Measurements from ENCODE around the gene ABCF2. TPM values are rescaled to one million over a fixed set of nuclear protein-coding genes. Genes with fewer than 3 reads are reported as not detected.

ABCF2 gene
- total RNA-seq, 1 donor from 2014 or later = 31.3 TPM

GRCh38 chr7:151208253-151208862 lies 18.6 kb downstream of the ABCF2 start:
- no peak overlapping the region for H3K4me3 Mint-ChIP-seq
- Histone ChIP-seq H3F3A (ENCODE audit: low read depth) (peaks cover 16% of the 10 kb centered on the region), H3K79me2 (ENCODE audit: low read depth) (no peaks in the 10 kb centered on the region), H3K36me3 (no peaks in the 10 kb centered on the region), H3K9me3 (ENCODE audit: low read depth) (no peaks in the 10 kb centered on the region), H2AFZ (replicated peaks) (no peak overlapping the region), H3K27ac (no peak overlapping the region), H3K4me1 (peaks cover 18% of the 10 kb centered on the region), H3K9ac (no peak overlapping the region), H3K4me3 (no peak overlapping the region), H3K27me3 (peaks cover 18% of the 10 kb centered on the region), H4K20me1 (ENCODE audit: low read depth) (peaks cover 7% of the 10 kb centered on the region), H3K4me2 (no peak overlapping the region)
- H3K4me1 Mint-ChIP-seq = peaks cover 2% of the 10 kb centered on the region
- H3K36me3 Mint-ChIP-seq = peaks cover 3% of the 10 kb centered on the region
- H3K9me3 Mint-ChIP-seq = no peaks in the 10 kb centered on the region
- no peak for DNase-seq (ENCODE audit: low spot score)
- no peak overlapping the region for H3K27ac Mint-ChIP-seq
- peaks cover 4% of the 10 kb centered on the region for H3K27me3 Mint-ChIP-seq (ENCODE audit: insufficient read depth, low read depth)
- TF ChIP-seq EZH2 (IDR thresholded peaks at IDR 0.05) = no peak
- no peak for TF ChIP-seq EZH2phosphoT487 (IDR thresholded peaks at IDR 0.05)
- TF ChIP-seq CTCF (IDR thresholded peaks at IDR 0.05) = no peak

DNA sequence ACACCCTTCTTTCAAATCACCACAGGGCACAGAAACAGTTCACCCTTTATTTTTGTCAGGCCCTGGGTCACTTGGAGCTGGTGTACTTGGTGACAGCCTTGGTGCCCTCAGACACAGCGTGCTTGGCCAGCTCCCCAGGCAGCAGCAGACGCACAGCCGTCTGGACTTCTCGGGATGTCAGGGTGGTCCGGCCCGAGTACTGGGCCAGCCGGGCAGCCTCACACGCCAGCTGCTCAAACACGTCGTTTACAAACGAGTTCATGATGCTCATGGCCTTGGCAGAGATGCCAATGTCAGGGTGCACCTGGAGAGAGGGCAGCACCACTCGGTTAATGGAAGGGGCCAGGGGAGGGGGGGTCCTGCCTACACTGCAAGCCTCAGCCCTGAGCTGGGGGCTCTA lies 19.2 kb downstream of the ABCF2 start:
- Histone ChIP-seq H3K4me1 (peaks cover 18% of the 10 kb centered on the region), H3K4me2 (no peak overlapping the region)

GRCh38 chr7:151207315-151207714 lies 19.7 kb downstream of the ABCF2 start:
- H4K20me1 ChIP-seq (ENCODE audit: low read depth) = peaks cover 7% of the 10 kb centered on the region
- H3K4me3 Mint-ChIP-seq = no peak overlapping the region
- no peaks in the 10 kb centered on the region for H3K9me3 ChIP-seq (ENCODE audit: low read depth)
- peaks cover 2% of the 10 kb centered on the region for H3K4me1 Mint-ChIP-seq
- H3K79me2 ChIP-seq (ENCODE audit: low read depth) = no peaks in the 10 kb centered on the region
- H3K27ac ChIP-seq = no peak overlapping the region
- H3F3A ChIP-seq (ENCODE audit: low read depth) = peaks cover 16% of the 10 kb centered on the region
- TF ChIP-seq EZH2 (IDR thresholded peaks at IDR 0.05) (no peak), EZH2phosphoT487 (IDR thresholded peaks at IDR 0.05) (no peak), CTCF (IDR thresholded peaks at IDR 0.05) (no peak)
- no peak for DNase-seq (ENCODE audit: low spot score)
- no peak overlapping the region for H3K4me2 ChIP-seq
- no peak overlapping the region for H3K4me3 ChIP-seq
- peaks cover 18% of the 10 kb centered on the region for H3K4me1 ChIP-seq
- no peak overlapping the region for H3K9ac ChIP-seq
- peaks cover 4% of the 10 kb centered on the region for H3K27me3 Mint-ChIP-seq (ENCODE audit: insufficient read depth, low read depth)
- no peaks in the 10 kb centered on the region for H3K36me3 Mint-ChIP-seq
- no peaks in the 10 kb centered on the region for H3K36me3 ChIP-seq
- H2AFZ ChIP-seq (replicated peaks) = no peak overlapping the region
- H3K9me3 Mint-ChIP-seq = no peaks in the 10 kb centered on the region
- H3K27ac Mint-ChIP-seq = no peak overlapping the region
- H3K27me3 ChIP-seq = peaks cover 18% of the 10 kb centered on the region

More for the DNA sequence above, 19.2 kb downstream of the ABCF2 start:
- Histone ChIP-seq H3K4me3 (no peak overlapping the region), H3K9ac (no peak overlapping the region), H3K36me3 (no peaks in the 10 kb centered on the region), H4K20me1 (ENCODE audit: low read depth) (peaks cover 7% of the 10 kb centered on the region), H3K9me3 (ENCODE audit: low read depth) (no peaks in the 10 kb centered on the region), H3K79me2 (ENCODE audit: low read depth) (no peaks in the 10 kb centered on the region), H3K27ac (no peak overlapping the region), H3F3A (ENCODE audit: low read depth) (peaks cover 16% of the 10 kb centered on the region), H3K27me3 (peaks cover 18% of the 10 kb centered on the region), H2AFZ (replicated peaks) (no peak overlapping the region)
- TF ChIP-seq EZH2phosphoT487 (IDR thresholded peaks at IDR 0.05) (no peak), CTCF (IDR thresholded peaks at IDR 0.05) (no peak), EZH2 (IDR thresholded peaks at IDR 0.05) (no peak)
- H3K27me3 Mint-ChIP-seq (ENCODE audit: insufficient read depth, low read depth) = peaks cover 4% of the 10 kb centered on the region
- DNase-seq (ENCODE audit: low spot score) = no peak
- peaks cover 2% of the 10 kb centered on the region for H3K4me1 Mint-ChIP-seq
- no peak overlapping the region for H3K4me3 Mint-ChIP-seq
- no peak overlapping the region for H3K27ac Mint-ChIP-seq
- H3K9me3 Mint-ChIP-seq = no peaks in the 10 kb centered on the region
- no peaks in the 10 kb centered on the region for H3K36me3 Mint-ChIP-seq

Measured in neural progenitor cell (in vitro differentiated cells).